BLaER1 (cell line): ENCODE results near the gene SHD.
"Not testable (repeated sequence)": the region's sequence is repeated elsewhere in the genome, so short reads cannot be mapped to it uniquely, and the experiment has no call there.

Source experiments
- H3K27ac ChIP-seq: shearing (Covaris generic); formaldehyde crosslinking; 2 replicates; pipeline ENCODE4 v1.8.1; 2022
- H3K27me3 ChIP-seq: shearing (Covaris generic); formaldehyde crosslinking; 2 replicates; pipeline ENCODE4 v1.8.1; 2022
- H3K36me3 ChIP-seq: shearing (Covaris generic); formaldehyde crosslinking; 2 replicates; pipeline ENCODE4 v1.8.1; 2022
- H3K4me1 ChIP-seq: shearing (Covaris generic); formaldehyde crosslinking; 2 replicates; pipeline ENCODE4 v1.8.1; 2022
- H3K4me2 ChIP-seq: shearing (Covaris generic); formaldehyde crosslinking; 2 replicates; pipeline ENCODE4 v1.8.1; 2022
- H3K4me3 ChIP-seq: shearing (Covaris generic); formaldehyde crosslinking; 2 replicates; pipeline ENCODE4 v1.8.1; 2022
- H3K9ac ChIP-seq: shearing (Covaris generic); formaldehyde crosslinking; 2 replicates; pipeline ENCODE4 v1.8.1; 2022
- H3K9me3 ChIP-seq: shearing (Covaris generic); formaldehyde crosslinking; 2 replicates; pipeline ENCODE4 v1.8.1; 2022
- H4K20me1 ChIP-seq: shearing (Covaris generic); formaldehyde crosslinking; 2 replicates; pipeline ENCODE4 v1.8.1; 2022
- Cebpa-rat ChIP-seq: shearing (Covaris generic); IDR thresholded peaks from 2 replicates; pipeline ENCODE4 v1.8.1; 2022

SHD gene

GRCh38 chr19:4241824-4242430 is 37.1 kb upstream of the SHD start:
- H3K9ac ChIP-seq: no peak overlapping the region

DNA sequence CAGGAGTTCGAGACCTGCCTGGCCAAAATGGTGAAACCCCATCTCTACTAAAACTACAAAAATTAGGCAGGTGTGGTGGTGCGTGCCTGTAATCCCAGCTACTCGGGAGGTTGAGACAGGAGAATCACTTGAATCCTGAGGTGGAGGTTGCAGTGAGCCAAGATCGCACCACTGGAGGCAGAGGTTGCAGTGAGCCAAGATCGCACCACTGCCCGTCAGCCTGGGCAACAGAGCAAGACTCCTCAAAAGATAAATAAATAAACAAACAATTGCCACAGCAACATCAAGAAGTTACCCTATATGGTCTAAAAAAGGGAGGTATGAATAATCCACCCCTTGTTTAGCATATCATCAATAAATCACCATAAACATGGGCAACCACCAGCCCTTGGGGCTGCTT is 33.1 kb upstream of the SHD start:
- 0 out of 2 replicates have a peak, but pooled peaks cover 12% of the 10 kb centered on the region for H3K9me3 ChIP-seq
- H3K4me3 ChIP-seq, H3K9ac ChIP-seq, H3K27me3 ChIP-seq, H4K20me1 ChIP-seq: not testable (repeated sequence)
- peak overlapping the region; percentile 62; the same call in 1 of the 2 replicates for H3K4me2 ChIP-seq
- H3K4me1 ChIP-seq: peaks cover 30% of the 10 kb centered on the region
- peak overlapping the region; percentile 88 for H3K27ac ChIP-seq
- peaks cover 29% of the 10 kb centered on the region for H3K36me3 ChIP-seq

More at GRCh38 chr19:4241824-4242430, 37.1 kb upstream of the SHD start:
- 0 out of 2 replicates have a peak overlapping the region, but pooled peaks have one; percentile 18 for H3K27ac ChIP-seq
- H3K9me3 ChIP-seq: 0 out of 2 replicates have a peak, but pooled peaks cover 12% of the 10 kb centered on the region
- H3K27me3 ChIP-seq: no peaks in the 10 kb centered on the region
- peaks cover 20% of the 10 kb centered on the region for H3K4me1 ChIP-seq
- TF ChIP-seq Cebpa-rat: no peak
- H3K4me2 ChIP-seq: peak overlapping the region; percentile 45
- H3K4me3 ChIP-seq: no peak overlapping the region
- H3K36me3 ChIP-seq: no peaks in the 10 kb centered on the region
- H4K20me1 ChIP-seq: no peaks in the 10 kb centered on the region

GRCh38 chr19:4246767-4247593 is 32.1 kb upstream of the SHD start, which contains the start of gene YJU2:
Gene YJU2 (plus strand): TSS chr19:4247080. CDS start chr19:4247147, 67 bp downstream.
- peak within 1 kb of the TSS; percentile 68 for H3K4me2 ChIP-seq
- peaks cover 27% of the 10 kb centered on the region for H3K4me1 ChIP-seq
- peak within 1 kb of the TSS; percentile 68 for H3K4me3 ChIP-seq
- H3K27me3 ChIP-seq: no peaks in the 10 kb centered on the region
- 0 out of 2 replicates have a peak, but pooled peaks cover 4% of the 10 kb centered on the region for H3K9me3 ChIP-seq
- peaks cover 8% of the 10 kb centered on the region; the same call in 1 of the 2 replicates for H4K20me1 ChIP-seq
- TF ChIP-seq Cebpa-rat: no peak
- H3K9ac ChIP-seq: peak within 1 kb of the TSS; percentile 85
- peak within 1 kb of the TSS; percentile 88 for H3K27ac ChIP-seq
- H3K36me3 ChIP-seq: peaks cover 39% of the 10 kb centered on the region

DNA sequence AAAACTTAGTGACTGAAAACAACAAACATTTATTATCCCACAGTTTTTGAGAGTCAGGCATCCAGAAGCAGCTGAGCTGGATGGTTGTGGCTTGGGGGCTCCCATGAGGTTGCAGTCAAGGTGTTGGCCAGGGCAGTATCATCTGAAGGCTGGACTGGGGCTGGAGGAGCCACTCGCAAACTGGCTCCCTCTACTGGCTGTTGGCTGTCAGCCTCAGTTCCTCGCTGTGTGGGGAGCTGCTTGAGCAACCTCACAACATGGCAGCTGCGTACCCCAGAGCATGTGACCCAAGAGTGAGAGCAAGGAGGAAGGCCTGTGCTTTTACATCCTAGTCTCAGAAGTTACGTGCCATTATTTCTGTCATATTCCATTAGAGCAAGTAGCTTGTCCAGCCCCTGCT is 22.5 kb upstream of the SHD start:
- no peak for TF ChIP-seq Cebpa-rat
- Histone ChIP-seq H3K4me2 (no peak overlapping the region), H3K27ac (no peak overlapping the region), H3K9me3 (peaks cover 6% of the 10 kb centered on the region), H4K20me1 (no peaks in the 10 kb centered on the region), H3K4me3 (no peak overlapping the region), H3K36me3 (peaks cover 99% of the 10 kb centered on the region), H3K27me3 (no peaks in the 10 kb centered on the region), H3K9ac (no peak overlapping the region), H3K4me1 (peaks cover 16% of the 10 kb centered on the region)

DNA sequence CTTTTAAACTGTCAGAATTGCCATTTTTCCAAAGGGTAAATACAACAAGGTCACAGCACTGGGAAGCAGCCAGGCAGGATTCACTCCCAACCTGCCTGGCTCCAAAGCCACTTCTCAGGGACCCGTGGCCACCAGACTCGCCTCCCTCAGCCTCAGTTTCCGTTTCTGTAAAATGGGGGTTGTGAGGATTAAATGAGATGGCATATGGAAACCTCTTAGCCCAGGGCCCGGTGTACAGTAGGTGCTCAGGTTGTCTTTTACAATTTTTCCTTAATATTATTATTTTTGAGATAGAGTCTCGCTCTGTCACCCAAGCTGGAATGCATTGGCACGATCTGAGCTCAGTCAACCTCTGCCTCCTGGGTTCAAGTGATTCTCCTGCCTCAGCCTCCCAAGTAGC is 22.0 kb upstream of the SHD start:
- Histone ChIP-seq H3K4me1 (peaks cover 16% of the 10 kb centered on the region), H3K27me3 (no peaks in the 10 kb centered on the region), H4K20me1 (no peaks in the 10 kb centered on the region), H3K27ac (no peak overlapping the region), H3K9me3 (peaks cover 6% of the 10 kb centered on the region), H3K4me2 (no peak overlapping the region), H3K9ac (no peak overlapping the region), H3K4me3 (no peak overlapping the region), H3K36me3 (peaks cover 99% of the 10 kb centered on the region)
- TF ChIP-seq Cebpa-rat: no peak

- no peaks in the 10 kb centered on the region for H3K27me3 ChIP-seq
- peaks cover 6% of the 10 kb centered on the region for H3K9me3 ChIP-seq
- H3K9ac ChIP-seq: no peak overlapping the region
- TF ChIP-seq Cebpa-rat: no peak
- peaks cover 99% of the 10 kb centered on the region for H3K36me3 ChIP-seq
- H3K4me1 ChIP-seq: peaks cover 18% of the 10 kb centered on the region
- no peak overlapping the region for H3K4me2 ChIP-seq
- no peak overlapping the region for H3K4me3 ChIP-seq
- no peak overlapping the region for H3K27ac ChIP-seq
- H4K20me1 ChIP-seq: no peaks in the 10 kb centered on the region
These were observed 20.9 kb upstream of the SHD start for GRCh38 chr19:4258181-4258580.

GRCh38 chr19:4260613-4261191 is 18.4 kb upstream of the SHD start:
- no peak overlapping the region for H3K27ac ChIP-seq
- H3K36me3 ChIP-seq: peaks cover 87% of the 10 kb centered on the region
- no peaks in the 10 kb centered on the region for H3K27me3 ChIP-seq

DNA sequence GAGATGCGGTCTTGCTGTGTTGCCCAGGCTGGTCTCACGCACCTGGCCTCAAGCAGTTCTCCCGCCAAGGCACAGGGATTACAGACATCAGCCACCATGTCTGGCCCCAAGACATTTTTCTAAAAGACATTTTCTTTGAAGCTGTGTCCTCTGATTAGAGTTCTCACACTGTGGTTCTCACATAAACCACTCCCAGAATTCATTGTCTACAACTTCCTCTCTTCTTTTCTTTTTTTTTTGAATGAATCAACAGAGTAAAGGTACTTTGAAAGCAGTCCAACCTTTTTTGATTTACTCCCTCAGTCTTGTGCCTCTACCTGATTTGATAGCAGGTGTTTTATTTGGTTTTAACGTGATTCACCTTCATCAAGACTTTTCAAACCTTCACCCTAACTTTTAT is 14.3 kb upstream of the SHD start:
- Histone ChIP-seq H3K4me2 (peak overlapping the region; percentile 32), H4K20me1 (peaks cover 9% of the 10 kb centered on the region), H3K9me3 (no peaks in the 10 kb centered on the region), H3K4me3 (no peak overlapping the region), H3K9ac (no peak overlapping the region), H3K27ac (no peak overlapping the region), H3K27me3 (no peaks in the 10 kb centered on the region), H3K4me1 (peaks cover 54% of the 10 kb centered on the region), H3K36me3 (peaks cover 86% of the 10 kb centered on the region)
- TF ChIP-seq Cebpa-rat: no peak

More at GRCh38 chr19:4260613-4261191, 18.4 kb upstream of the SHD start:
- H3K9me3 ChIP-seq: peaks cover 6% of the 10 kb centered on the region
- H3K9ac ChIP-seq: no peak overlapping the region
- no peaks in the 10 kb centered on the region for H4K20me1 ChIP-seq
- no peak overlapping the region for H3K4me3 ChIP-seq
- H3K4me1 ChIP-seq: peaks cover 38% of the 10 kb centered on the region
- H3K4me2 ChIP-seq: peak overlapping the region; percentile 39
- TF ChIP-seq Cebpa-rat: no peak

DNA sequence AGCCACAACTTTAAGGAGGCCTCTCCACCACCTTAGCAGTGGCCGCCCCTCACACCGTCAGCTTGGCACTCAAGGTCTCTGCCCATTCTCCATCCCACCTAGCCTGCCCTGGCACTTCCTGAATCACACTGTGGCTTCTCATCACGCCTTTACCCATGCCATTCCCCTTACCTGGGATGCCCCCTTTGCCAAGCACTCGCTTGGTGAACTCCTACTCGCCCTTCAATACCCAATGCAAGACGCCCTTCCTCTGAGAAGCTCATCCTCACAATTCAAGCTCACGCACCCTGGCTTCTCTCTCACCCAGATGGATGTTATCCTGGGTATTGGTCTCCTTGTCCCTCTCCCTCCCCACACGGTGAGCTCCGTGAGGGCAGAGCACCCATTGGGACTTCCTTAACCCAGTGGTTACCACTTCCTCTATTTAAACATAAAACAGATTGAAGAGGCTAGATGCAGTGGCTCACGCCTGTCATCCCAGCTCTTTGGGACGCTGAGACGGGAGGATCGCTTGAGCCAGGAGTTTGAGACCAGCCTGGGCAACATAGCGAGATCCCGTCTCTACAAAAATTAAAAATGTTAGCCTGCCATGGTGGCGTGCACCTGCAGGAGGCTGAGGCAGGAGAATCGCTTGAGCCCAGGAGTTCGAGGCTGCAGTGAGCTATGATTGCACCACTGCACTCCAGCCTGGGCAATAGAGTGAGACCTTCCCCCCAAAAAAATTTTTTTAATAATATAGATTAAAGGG is 12.6 kb upstream of the SHD start:
- Histone ChIP-seq H3K27ac (no peak overlapping the region), H3K4me3 (no peak overlapping the region), H3K9ac (no peak overlapping the region), H3K36me3 (peaks cover 86% of the 10 kb centered on the region), H3K4me2 (peak overlapping the region; percentile 33), H3K9me3 (no peaks in the 10 kb centered on the region), H3K4me1 (peaks cover 39% of the 10 kb centered on the region), H4K20me1 (peaks cover 9% of the 10 kb centered on the region), H3K27me3 (no peaks in the 10 kb centered on the region)
- no peak for TF ChIP-seq Cebpa-rat
